Measurements from ENCODE around the gene COG5. TPM values are rescaled to one million over a fixed set of nuclear protein-coding genes. Genes with fewer than 3 reads are reported as not detected.

Gene COG5
- total RNA-seq, 1 donor from 2014 or later: 36.3 TPM

- DNase-seq (ENCODE audit: low read depth) (peak; percentile 21), FAIRE-seq (no peak)
- H3K36me3 ChIP-seq (ENCODE audit: control insufficient read depth, insufficient read depth, low read length): no peaks in the 10 kb centered on the region
- peak overlapping the region; percentile 81 for H3K4me3 ChIP-seq (ENCODE audit: low read depth, low read length)
- no peaks in the 10 kb centered on the region for H3K27me3 ChIP-seq (ENCODE audit: control insufficient read depth, insufficient read depth, low read length)
- no peak for TF ChIP-seq CTCF (IDR thresholded peaks at IDR 0.05; ENCODE audit: insufficient read depth, low read length, severe bottlenecking)
Measured at GRCh38 chr7:107563081-107563774, 492 bp downstream of the COG5 start.

GRCh38 chr7:107560898-107561516 is 2.7 kb downstream of the COG5 start:
- FAIRE-seq (no peak), DNase-seq (ENCODE audit: low read depth) (peak; percentile 84)
- no peak for TF ChIP-seq CTCF (IDR thresholded peaks at IDR 0.05; ENCODE audit: insufficient read depth, low read length, severe bottlenecking)
- Histone ChIP-seq H3K27me3 (ENCODE audit: control insufficient read depth, insufficient read depth, low read length) (no peaks in the 10 kb centered on the region), H3K4me3 (ENCODE audit: low read depth, low read length) (no peak overlapping the region), H3K36me3 (ENCODE audit: control insufficient read depth, insufficient read depth, low read length) (no peaks in the 10 kb centered on the region)

GRCh38 chr7:107559864-107560263 is 3.9 kb downstream of the COG5 start:
- H3K27me3 ChIP-seq (ENCODE audit: control insufficient read depth, insufficient read depth, low read length): no peaks in the 10 kb centered on the region
- no peak for TF ChIP-seq CTCF (IDR thresholded peaks at IDR 0.05; ENCODE audit: insufficient read depth, low read length, severe bottlenecking)
- DNase-seq (ENCODE audit: low read depth): peak; percentile 74
- H3K4me3 ChIP-seq (ENCODE audit: low read depth, low read length): no peak overlapping the region
- H3K36me3 ChIP-seq (ENCODE audit: control insufficient read depth, insufficient read depth, low read length): peaks cover under 1% of the 10 kb centered on the region
- FAIRE-seq: no peak

GRCh38 chr7:107555893-107556292 is 7.8 kb downstream of the COG5 start:
- FAIRE-seq: no peak
- no peak for DNase-seq (ENCODE audit: low read depth)
- Histone ChIP-seq H3K4me3 (ENCODE audit: low read depth, low read length) (no peak overlapping the region), H3K27me3 (ENCODE audit: control insufficient read depth, insufficient read depth, low read length) (no peaks in the 10 kb centered on the region), H3K36me3 (ENCODE audit: control insufficient read depth, insufficient read depth, low read length) (peaks cover 3% of the 10 kb centered on the region)
- TF ChIP-seq CTCF (IDR thresholded peaks at IDR 0.05; ENCODE audit: insufficient read depth, low read length, severe bottlenecking): no peak

- Histone ChIP-seq H3K27me3 (ENCODE audit: control insufficient read depth, insufficient read depth, low read length) (no peaks in the 10 kb centered on the region), H3K36me3 (ENCODE audit: control insufficient read depth, insufficient read depth, low read length) (peaks cover 4% of the 10 kb centered on the region), H3K4me3 (ENCODE audit: low read depth, low read length) (no peak overlapping the region)
- TF ChIP-seq CTCF (IDR thresholded peaks at IDR 0.05; ENCODE audit: insufficient read depth, low read length, severe bottlenecking): no peak
- DNase-seq (ENCODE audit: low read depth) (no peak), FAIRE-seq (no peak)
Measured at GRCh38 chr7:107551936-107552335, 11.8 kb downstream of the COG5 start.

Data from bronchial epithelial cell (primary cell).